HEK293 (cell line): Measurements from ENCODE around the gene LAMB1.

Source experiments
- CTCF ChIA-PET: fragments of 350-600 bp; formaldehyde crosslinking; extraction: SDS; loops from one replicate; lab custom pipeline; 2021; ENCODE audit warnings: antibody characterized with exemption; lab: Yijun Ruan, JAX
- POLR2A ChIA-PET: fragments of 300-600 bp; formaldehyde crosslinking; extraction: SDS; loops from one replicate; lab custom pipeline; 2020; ENCODE audit warnings: antibody characterized with exemption, inconsistent platforms; lab: Yijun Ruan, JAX
- H3K27ac ChIP-seq: fragments of 200-500 bp; sonication (Bioruptor generic); 2 replicates; pipeline ENCODE4 v1.5.1; 2014; ENCODE audit warnings: low read depth, low read length, control low read depth, inconsistent platforms; ENCODE audit errors: extremely low read depth
- H3K36me3 ChIP-seq, 2 experiments: fragments of 200-500 bp in 1 of 2; sonication (Bioruptor generic) in 1 of 2; 1 replicate in 1 of 2; 2 replicates in 1 of 2; pipeline ENCODE4 v1.5.1; 2014 to 2017; ENCODE audit warnings: inconsistent platforms in 2 of 2, low read length in 2 of 2; ENCODE audit not compliant: control insufficient read depth in 2 of 2, insufficient read depth in 1 of 2
- H3K4me1 ChIP-seq: fragments of 200-500 bp; sonication (Bioruptor generic); 2 replicates; pipeline ENCODE4 v1.5.1; 2014; ENCODE audit warnings: mild to moderate bottlenecking, low read length, inconsistent platforms; ENCODE audit not compliant: control insufficient read depth, insufficient read depth
- H3K4me3 ChIP-seq: 2 replicates; pipeline ENCODE4 v1.5.1; 2011; ENCODE audit warnings: low read depth, mild to moderate bottlenecking, control low read depth, low read length, moderate library complexity
- H3K9me3 ChIP-seq: fragments of 200-500 bp; sonication (Bioruptor generic); 2 replicates; pipeline ENCODE4 v1.5.1; 2014; ENCODE audit warnings: low read depth, low read length, inconsistent platforms; ENCODE audit not compliant: control insufficient read depth, insufficient read depth
- KLF8 ChIP-seq: fragments of 450-650 bp; formaldehyde crosslinking; IDR thresholded peaks from 2 replicates; pipeline ENCODE4 v1.5.1; 2016; ENCODE audit warnings: missing biosample characterization, missing genetic modification characterization
- PRDM1 ChIP-seq: fragments of 450-650 bp; formaldehyde crosslinking; IDR thresholded peaks from 2 replicates; pipeline ENCODE4; 2016; ENCODE audit warnings: missing biosample characterization, missing genetic modification characterization
- SCRT1 ChIP-seq: fragments of 450-650 bp; formaldehyde crosslinking; IDR thresholded peaks from 2 replicates; pipeline ENCODE4 v1.5.1; 2016; ENCODE audit warnings: missing biosample characterization, missing genetic modification characterization, borderline replicate concordance
- ZBTB21 ChIP-seq: fragments of 450-650 bp; formaldehyde crosslinking; IDR thresholded peaks from 2 replicates; pipeline ENCODE4 v1.5.1; 2017; ENCODE audit warnings: missing biosample characterization, missing genetic modification characterization
- ZNF2 ChIP-seq: fragments of 450-650 bp; formaldehyde crosslinking; IDR thresholded peaks from 2 replicates; pipeline ENCODE4 v1.5.1; 2016; ENCODE audit warnings: missing biosample characterization, missing genetic modification characterization
- ZNF473 ChIP-seq: fragments of 450-650 bp; formaldehyde crosslinking; IDR thresholded peaks from 2 replicates; pipeline ENCODE4 v1.5.1; 2017; ENCODE audit warnings: missing biosample characterization, missing genetic modification characterization
- ZNF529 ChIP-seq: fragments of 450-650 bp; formaldehyde crosslinking; IDR thresholded peaks from 2 replicates; pipeline ENCODE4 v1.5.1; 2017; ENCODE audit warnings: missing genetic modification characterization, missing biosample characterization; ENCODE audit not compliant: insufficient replicate concordance
- ZNF776 ChIP-seq: fragments of 450-650 bp; formaldehyde crosslinking; IDR thresholded peaks from 2 replicates; pipeline ENCODE4 v1.5.0; 2017; ENCODE audit warnings: missing biosample characterization, missing genetic modification characterization, borderline replicate concordance
- TF ChIP-seq, protein P1 (sequence below): fragments of 450-650 bp; formaldehyde crosslinking; IDR thresholded peaks from 2 replicates; pipeline ENCODE4 v1.5.1; 2016; ENCODE audit warnings: missing biosample characterization, missing genetic modification characterization, borderline replicate concordance
- TF ChIP-seq, protein P2 (sequence below): fragments of 450-650 bp; formaldehyde crosslinking; IDR thresholded peaks from 2 replicates; pipeline ENCODE4 v1.5.1; 2016; ENCODE audit warnings: missing biosample characterization, missing genetic modification characterization, low read depth
- TF ChIP-seq, protein P3 (sequence below): fragments of 450-650 bp; formaldehyde crosslinking; IDR thresholded peaks from 2 replicates; pipeline ENCODE4 v1.5.1; 2017; ENCODE audit warnings: missing biosample characterization, missing genetic modification characterization
- TF ChIP-seq, protein P4 (sequence below): fragments of 450-650 bp; IDR thresholded peaks from 2 replicates; pipeline ENCODE4 v1.5.1; 2018; ENCODE audit warnings: missing biosample characterization, missing genetic modification characterization
- TF ChIP-seq, protein P5 (sequence below): fragments of 450-650 bp; formaldehyde crosslinking; IDR thresholded peaks from 2 replicates; pipeline ENCODE4 v1.5.1; 2016; ENCODE audit warnings: missing biosample characterization, missing genetic modification characterization
- TF ChIP-seq, protein P6 (sequence below): fragments of 450-650 bp; formaldehyde crosslinking; IDR thresholded peaks from 2 replicates; pipeline ENCODE4 v1.5.1; 2016; ENCODE audit warnings: missing biosample characterization, missing genetic modification characterization, low read depth

Gene LAMB1

DNA sequence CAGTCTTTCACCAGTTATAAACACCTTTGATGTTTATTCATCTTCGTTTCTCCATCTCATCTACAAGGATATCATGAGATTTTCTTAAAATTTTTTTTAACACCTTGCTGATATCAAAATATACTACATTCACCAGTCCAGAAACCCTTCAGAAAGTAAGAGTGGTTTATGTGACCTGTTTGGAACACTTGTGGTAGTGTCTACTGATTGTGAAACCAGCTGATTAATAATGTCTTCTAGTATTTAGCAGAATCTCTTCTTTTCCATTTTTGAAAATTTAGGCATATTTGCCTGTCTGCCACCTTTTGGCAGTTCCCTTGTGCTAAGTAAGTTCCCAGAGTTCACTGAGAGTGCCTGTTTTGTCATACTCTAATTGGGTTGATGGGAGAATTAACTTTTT lies 93.5 kb downstream of the LAMB1 start:
- H3K27ac ChIP-seq = no peak overlapping the region
- H3K9me3 ChIP-seq = no peaks in the 10 kb centered on the region
- H3K36me3 ChIP-seq = peaks cover 47 to 77% of the 10 kb centered on the region in 2 experiments
- POLR2A ChIA-PET = no interaction called here
- H3K4me1 ChIP-seq = no peaks in the 10 kb centered on the region
- H3K4me3 ChIP-seq = no peak overlapping the region
- CTCF ChIA-PET = no interaction called here
- TF ChIP-seq KLF8 (tag by site-specific recombination) = no peak
- no peak for TF ChIP-seq PRDM1 (tag by site-specific recombination)
- TF ChIP-seq, protein P1, sequence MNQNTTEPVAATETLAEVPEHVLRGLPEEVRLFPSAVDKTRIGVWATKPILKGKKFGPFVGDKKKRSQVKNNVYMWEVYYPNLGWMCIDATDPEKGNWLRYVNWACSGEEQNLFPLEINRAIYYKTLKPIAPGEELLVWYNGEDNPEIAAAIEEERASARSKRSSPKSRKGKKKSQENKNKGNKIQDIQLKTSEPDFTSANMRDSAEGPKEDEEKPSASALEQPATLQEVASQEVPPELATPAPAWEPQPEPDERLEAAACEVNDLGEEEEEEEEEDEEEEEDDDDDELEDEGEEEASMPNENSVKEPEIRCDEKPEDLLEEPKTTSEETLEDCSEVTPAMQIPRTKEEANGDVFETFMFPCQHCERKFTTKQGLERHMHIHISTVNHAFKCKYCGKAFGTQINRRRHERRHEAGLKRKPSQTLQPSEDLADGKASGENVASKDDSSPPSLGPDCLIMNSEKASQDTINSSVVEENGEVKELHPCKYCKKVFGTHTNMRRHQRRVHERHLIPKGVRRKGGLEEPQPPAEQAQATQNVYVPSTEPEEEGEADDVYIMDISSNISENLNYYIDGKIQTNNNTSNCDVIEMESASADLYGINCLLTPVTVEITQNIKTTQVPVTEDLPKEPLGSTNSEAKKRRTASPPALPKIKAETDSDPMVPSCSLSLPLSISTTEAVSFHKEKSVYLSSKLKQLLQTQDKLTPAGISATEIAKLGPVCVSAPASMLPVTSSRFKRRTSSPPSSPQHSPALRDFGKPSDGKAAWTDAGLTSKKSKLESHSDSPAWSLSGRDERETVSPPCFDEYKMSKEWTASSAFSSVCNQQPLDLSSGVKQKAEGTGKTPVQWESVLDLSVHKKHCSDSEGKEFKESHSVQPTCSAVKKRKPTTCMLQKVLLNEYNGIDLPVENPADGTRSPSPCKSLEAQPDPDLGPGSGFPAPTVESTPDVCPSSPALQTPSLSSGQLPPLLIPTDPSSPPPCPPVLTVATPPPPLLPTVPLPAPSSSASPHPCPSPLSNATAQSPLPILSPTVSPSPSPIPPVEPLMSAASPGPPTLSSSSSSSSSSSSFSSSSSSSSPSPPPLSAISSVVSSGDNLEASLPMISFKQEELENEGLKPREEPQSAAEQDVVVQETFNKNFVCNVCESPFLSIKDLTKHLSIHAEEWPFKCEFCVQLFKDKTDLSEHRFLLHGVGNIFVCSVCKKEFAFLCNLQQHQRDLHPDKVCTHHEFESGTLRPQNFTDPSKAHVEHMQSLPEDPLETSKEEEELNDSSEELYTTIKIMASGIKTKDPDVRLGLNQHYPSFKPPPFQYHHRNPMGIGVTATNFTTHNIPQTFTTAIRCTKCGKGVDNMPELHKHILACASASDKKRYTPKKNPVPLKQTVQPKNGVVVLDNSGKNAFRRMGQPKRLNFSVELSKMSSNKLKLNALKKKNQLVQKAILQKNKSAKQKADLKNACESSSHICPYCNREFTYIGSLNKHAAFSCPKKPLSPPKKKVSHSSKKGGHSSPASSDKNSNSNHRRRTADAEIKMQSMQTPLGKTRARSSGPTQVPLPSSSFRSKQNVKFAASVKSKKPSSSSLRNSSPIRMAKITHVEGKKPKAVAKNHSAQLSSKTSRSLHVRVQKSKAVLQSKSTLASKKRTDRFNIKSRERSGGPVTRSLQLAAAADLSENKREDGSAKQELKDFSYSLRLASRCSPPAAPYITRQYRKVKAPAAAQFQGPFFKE (tag by site-specific recombination) = no peak
- no peak for TF ChIP-seq ZNF776 (tag by site-specific recombination)
- TF ChIP-seq ZNF473 (tag by site-specific recombination) = no peak
- no peak for TF ChIP-seq ZNF529
- TF ChIP-seq ZNF2 (tag by site-specific recombination) = no peak
- TF ChIP-seq, protein P2, sequence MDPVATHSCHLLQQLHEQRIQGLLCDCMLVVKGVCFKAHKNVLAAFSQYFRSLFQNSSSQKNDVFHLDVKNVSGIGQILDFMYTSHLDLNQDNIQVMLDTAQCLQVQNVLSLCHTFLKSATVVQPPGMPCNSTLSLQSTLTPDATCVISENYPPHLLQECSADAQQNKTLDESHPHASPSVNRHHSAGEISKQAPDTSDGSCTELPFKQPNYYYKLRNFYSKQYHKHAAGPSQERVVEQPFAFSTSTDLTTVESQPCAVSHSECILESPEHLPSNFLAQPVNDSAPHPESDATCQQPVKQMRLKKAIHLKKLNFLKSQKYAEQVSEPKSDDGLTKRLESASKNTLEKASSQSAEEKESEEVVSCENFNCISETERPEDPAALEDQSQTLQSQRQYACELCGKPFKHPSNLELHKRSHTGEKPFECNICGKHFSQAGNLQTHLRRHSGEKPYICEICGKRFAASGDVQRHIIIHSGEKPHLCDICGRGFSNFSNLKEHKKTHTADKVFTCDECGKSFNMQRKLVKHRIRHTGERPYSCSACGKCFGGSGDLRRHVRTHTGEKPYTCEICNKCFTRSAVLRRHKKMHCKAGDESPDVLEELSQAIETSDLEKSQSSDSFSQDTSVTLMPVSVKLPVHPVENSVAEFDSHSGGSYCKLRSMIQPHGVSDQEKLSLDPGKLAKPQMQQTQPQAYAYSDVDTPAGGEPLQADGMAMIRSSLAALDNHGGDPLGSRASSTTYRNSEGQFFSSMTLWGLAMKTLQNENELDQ (tag by site-specific recombination) = no peak
- TF ChIP-seq, protein P3, sequence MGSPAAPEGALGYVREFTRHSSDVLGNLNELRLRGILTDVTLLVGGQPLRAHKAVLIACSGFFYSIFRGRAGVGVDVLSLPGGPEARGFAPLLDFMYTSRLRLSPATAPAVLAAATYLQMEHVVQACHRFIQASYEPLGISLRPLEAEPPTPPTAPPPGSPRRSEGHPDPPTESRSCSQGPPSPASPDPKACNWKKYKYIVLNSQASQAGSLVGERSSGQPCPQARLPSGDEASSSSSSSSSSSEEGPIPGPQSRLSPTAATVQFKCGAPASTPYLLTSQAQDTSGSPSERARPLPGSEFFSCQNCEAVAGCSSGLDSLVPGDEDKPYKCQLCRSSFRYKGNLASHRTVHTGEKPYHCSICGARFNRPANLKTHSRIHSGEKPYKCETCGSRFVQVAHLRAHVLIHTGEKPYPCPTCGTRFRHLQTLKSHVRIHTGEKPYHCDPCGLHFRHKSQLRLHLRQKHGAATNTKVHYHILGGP (tag by site-specific recombination) = no peak
- TF ChIP-seq, protein P4, sequence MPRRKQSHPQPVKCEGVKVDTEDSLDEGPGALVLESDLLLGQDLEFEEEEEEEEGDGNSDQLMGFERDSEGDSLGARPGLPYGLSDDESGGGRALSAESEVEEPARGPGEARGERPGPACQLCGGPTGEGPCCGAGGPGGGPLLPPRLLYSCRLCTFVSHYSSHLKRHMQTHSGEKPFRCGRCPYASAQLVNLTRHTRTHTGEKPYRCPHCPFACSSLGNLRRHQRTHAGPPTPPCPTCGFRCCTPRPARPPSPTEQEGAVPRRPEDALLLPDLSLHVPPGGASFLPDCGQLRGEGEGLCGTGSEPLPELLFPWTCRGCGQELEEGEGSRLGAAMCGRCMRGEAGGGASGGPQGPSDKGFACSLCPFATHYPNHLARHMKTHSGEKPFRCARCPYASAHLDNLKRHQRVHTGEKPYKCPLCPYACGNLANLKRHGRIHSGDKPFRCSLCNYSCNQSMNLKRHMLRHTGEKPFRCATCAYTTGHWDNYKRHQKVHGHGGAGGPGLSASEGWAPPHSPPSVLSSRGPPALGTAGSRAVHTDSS (tag by site-specific recombination) = no peak
- TF ChIP-seq, protein P5, sequence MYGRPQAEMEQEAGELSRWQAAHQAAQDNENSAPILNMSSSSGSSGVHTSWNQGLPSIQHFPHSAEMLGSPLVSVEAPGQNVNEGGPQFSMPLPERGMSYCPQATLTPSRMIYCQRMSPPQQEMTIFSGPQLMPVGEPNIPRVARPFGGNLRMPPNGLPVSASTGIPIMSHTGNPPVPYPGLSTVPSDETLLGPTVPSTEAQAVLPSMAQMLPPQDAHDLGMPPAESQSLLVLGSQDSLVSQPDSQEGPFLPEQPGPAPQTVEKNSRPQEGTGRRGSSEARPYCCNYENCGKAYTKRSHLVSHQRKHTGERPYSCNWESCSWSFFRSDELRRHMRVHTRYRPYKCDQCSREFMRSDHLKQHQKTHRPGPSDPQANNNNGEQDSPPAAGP = no peak
- TF ChIP-seq SCRT1 = no peak
- TF ChIP-seq, protein P6, sequence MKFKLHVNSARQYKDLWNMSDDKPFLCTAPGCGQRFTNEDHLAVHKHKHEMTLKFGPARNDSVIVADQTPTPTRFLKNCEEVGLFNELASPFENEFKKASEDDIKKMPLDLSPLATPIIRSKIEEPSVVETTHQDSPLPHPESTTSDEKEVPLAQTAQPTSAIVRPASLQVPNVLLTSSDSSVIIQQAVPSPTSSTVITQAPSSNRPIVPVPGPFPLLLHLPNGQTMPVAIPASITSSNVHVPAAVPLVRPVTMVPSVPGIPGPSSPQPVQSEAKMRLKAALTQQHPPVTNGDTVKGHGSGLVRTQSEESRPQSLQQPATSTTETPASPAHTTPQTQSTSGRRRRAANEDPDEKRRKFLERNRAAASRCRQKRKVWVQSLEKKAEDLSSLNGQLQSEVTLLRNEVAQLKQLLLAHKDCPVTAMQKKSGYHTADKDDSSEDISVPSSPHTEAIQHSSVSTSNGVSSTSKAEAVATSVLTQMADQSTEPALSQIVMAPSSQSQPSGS (tag by site-specific recombination) = no peak
- no peak for TF ChIP-seq ZBTB21
